Measurements from ENCODE around the gene CDKN2C.

DNA sequence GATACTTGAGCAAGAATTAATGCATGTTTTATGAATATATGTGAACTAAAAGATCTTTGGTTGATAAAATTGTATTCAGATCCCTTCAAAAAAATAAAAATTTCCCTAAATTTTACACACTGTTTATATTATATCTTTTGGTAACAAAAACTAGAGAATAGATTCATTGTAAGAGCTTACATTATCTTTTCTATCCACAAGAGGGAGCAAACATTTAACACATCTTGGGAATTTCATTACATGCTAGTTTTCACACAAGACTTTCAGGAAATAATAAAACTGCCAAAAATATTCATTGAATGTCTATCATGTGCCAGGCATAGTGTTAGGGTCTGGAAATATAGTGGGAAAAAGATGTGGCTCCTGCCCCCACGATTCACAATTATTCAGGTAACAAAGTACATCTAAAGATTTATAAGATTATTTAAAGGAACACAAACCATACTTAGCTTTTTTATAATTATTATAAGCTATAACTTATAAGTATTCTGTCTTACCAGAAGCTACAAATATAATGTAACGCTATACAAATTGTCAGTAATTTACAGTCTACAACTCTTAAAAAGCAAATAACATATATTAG is 40.6 kb upstream of the CDKN2C start:
- TF ChIP-seq, protein P1, sequence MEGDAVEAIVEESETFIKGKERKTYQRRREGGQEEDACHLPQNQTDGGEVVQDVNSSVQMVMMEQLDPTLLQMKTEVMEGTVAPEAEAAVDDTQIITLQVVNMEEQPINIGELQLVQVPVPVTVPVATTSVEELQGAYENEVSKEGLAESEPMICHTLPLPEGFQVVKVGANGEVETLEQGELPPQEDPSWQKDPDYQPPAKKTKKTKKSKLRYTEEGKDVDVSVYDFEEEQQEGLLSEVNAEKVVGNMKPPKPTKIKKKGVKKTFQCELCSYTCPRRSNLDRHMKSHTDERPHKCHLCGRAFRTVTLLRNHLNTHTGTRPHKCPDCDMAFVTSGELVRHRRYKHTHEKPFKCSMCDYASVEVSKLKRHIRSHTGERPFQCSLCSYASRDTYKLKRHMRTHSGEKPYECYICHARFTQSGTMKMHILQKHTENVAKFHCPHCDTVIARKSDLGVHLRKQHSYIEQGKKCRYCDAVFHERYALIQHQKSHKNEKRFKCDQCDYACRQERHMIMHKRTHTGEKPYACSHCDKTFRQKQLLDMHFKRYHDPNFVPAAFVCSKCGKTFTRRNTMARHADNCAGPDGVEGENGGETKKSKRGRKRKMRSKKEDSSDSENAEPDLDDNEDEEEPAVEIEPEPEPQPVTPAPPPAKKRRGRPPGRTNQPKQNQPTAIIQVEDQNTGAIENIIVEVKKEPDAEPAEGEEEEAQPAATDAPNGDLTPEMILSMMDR (IDR thresholded peaks at IDR 0.05) = peak in 2 of 3 donors; percentile 54 to 63
- TF ChIP-seq POLR2A (IDR thresholded peaks at IDR 0.05) = no peak

Data from breast epithelium (tissue), 3 donors.